WTC11 (cell line): Measurements from ENCODE around the gene CNPY4. TPM values are rescaled to one million over a fixed set of nuclear protein-coding genes. Genes with fewer than 3 reads are reported as not detected.

Experiments
- ATF2 ChIP-seq: sonication (generic); formaldehyde crosslinking; IDR thresholded peaks from 2 replicates; pipeline ENCODE4 v1.8.1; 2022; ENCODE audit warnings: low read depth, missing genetic modification reagents, borderline replicate concordance
- ATF3 ChIP-seq: sonication (generic); formaldehyde crosslinking; conservative IDR thresholded peaks from 2 replicates; pipeline ENCODE4 v1.8.1; 2022; ENCODE audit warnings: mild to moderate bottlenecking, missing genetic modification reagents
- CDX4 ChIP-seq: fragments of 250-450 bp; sonication (Bioruptor Pico); IDR thresholded peaks from 2 replicates; pipeline ENCODE4 v1.9.0; 2021; ENCODE audit warnings: moderate library complexity, mild to moderate bottlenecking, inconsistent platforms, borderline replicate concordance
- E2F5 ChIP-seq: sonication (generic); formaldehyde crosslinking; IDR thresholded peaks from 2 replicates; pipeline ENCODE4 v1.8.1; 2022; ENCODE audit warnings: mild to moderate bottlenecking, moderate library complexity, missing genetic modification reagents
- ETV6 ChIP-seq: sonication (generic); formaldehyde crosslinking; IDR thresholded peaks from 2 replicates; pipeline ENCODE4 v1.8.1; 2022; ENCODE audit warnings: mild to moderate bottlenecking, missing genetic modification reagents
- FOXJ3 ChIP-seq: sonication (generic); formaldehyde crosslinking; IDR thresholded peaks from 2 replicates; pipeline ENCODE4 v1.9.0; 2021; ENCODE audit warnings: missing genetic modification reagents, mild to moderate bottlenecking, borderline replicate concordance
- FOXK1 ChIP-seq: sonication (generic); formaldehyde crosslinking; IDR thresholded peaks from 2 replicates; pipeline ENCODE4 v1.8.0; 2022; ENCODE audit warnings: mild to moderate bottlenecking, moderate library complexity, missing genetic modification reagents
- FOXP1 ChIP-seq: sonication (generic); formaldehyde crosslinking; IDR thresholded peaks from 2 replicates; pipeline ENCODE4 v1.8.0; 2022; ENCODE audit warnings: missing genetic modification reagents, mild to moderate bottlenecking, moderate library complexity, borderline replicate concordance
- JUN ChIP-seq: sonication (generic); formaldehyde crosslinking; IDR thresholded peaks from 2 replicates; pipeline ENCODE4 v1.8.0; 2023; ENCODE audit warnings: mild to moderate bottlenecking, missing genetic modification reagents
- KAT7 ChIP-seq: sonication (generic); formaldehyde crosslinking; IDR thresholded peaks from 2 replicates; pipeline ENCODE4 v1.8.1; 2023; ENCODE audit warnings: missing genetic modification reagents, mild to moderate bottlenecking, borderline replicate concordance
- MLX ChIP-seq: sonication (generic); formaldehyde crosslinking; IDR thresholded peaks from 2 replicates; pipeline ENCODE4 v1.8.1; 2023; ENCODE audit warnings: mild to moderate bottlenecking, missing genetic modification reagents, moderate library complexity
- MYBL2 ChIP-seq: sonication (generic); formaldehyde crosslinking; IDR thresholded peaks from 2 replicates; pipeline ENCODE4 v1.8.1; 2023; ENCODE audit warnings: mild to moderate bottlenecking, moderate library complexity, missing genetic modification reagents
- NFE2L1 ChIP-seq: sonication (generic); formaldehyde crosslinking; IDR thresholded peaks from 2 replicates; pipeline ENCODE4 v1.8.1; 2023; ENCODE audit warnings: missing genetic modification reagents
- NR1H2 ChIP-seq: sonication (generic); formaldehyde crosslinking; IDR thresholded peaks from 2 replicates; pipeline ENCODE4 v1.9.0; 2021; ENCODE audit warnings: mild to moderate bottlenecking, moderate library complexity, missing genetic modification reagents
- NR2C2 ChIP-seq: sonication (generic); formaldehyde crosslinking; IDR thresholded peaks from 2 replicates; pipeline ENCODE4 v1.8.0; 2022; ENCODE audit warnings: mild to moderate bottlenecking, missing genetic modification reagents
- OVOL2 ChIP-seq: fragments of 250-450 bp; sonication (Bioruptor Pico); IDR thresholded peaks from 2 replicates; pipeline ENCODE4 v1.9.0; 2021; ENCODE audit warnings: mild to moderate bottlenecking, borderline replicate concordance
- PRDM15 ChIP-seq: sonication (generic); formaldehyde crosslinking; IDR thresholded peaks from 2 replicates; pipeline ENCODE4 v1.8.0; 2022; ENCODE audit warnings: missing genetic modification reagents
- PRRX2 ChIP-seq: fragments of 250-450 bp; sonication (Bioruptor Pico); IDR thresholded peaks from 2 replicates; pipeline ENCODE4 v1.8.0; 2021; ENCODE audit warnings: mild to moderate bottlenecking
- SMAD3 ChIP-seq: sonication (generic); formaldehyde crosslinking; IDR thresholded peaks from 2 replicates; pipeline ENCODE4 v1.8.0; 2022; ENCODE audit warnings: missing genetic modification reagents, mild to moderate bottlenecking, borderline replicate concordance
- SMAD4 ChIP-seq: sonication (generic); formaldehyde crosslinking; IDR thresholded peaks from 2 replicates; pipeline ENCODE4 v1.8.0; 2022; ENCODE audit warnings: mild to moderate bottlenecking, missing genetic modification reagents
- SP1 ChIP-seq: sonication (generic); formaldehyde crosslinking; conservative IDR thresholded peaks from 2 replicates; pipeline ENCODE4 v1.8.1; 2022; ENCODE audit warnings: missing genetic modification reagents
- TCF7 ChIP-seq: sonication (generic); formaldehyde crosslinking; IDR thresholded peaks from 2 replicates; pipeline ENCODE4 v1.8.0; 2022; ENCODE audit warnings: mild to moderate bottlenecking, low read depth, missing genetic modification reagents, moderate library complexity
- TP53 ChIP-seq: sonication (generic); formaldehyde crosslinking; IDR thresholded peaks from 2 replicates; pipeline ENCODE4 v1.8.1; 2023; ENCODE audit warnings: mild to moderate bottlenecking, missing genetic modification reagents
- USF2 ChIP-seq: sonication (generic); formaldehyde crosslinking; IDR thresholded peaks from 2 replicates; pipeline ENCODE4 v1.8.1; 2023; ENCODE audit warnings: mild to moderate bottlenecking, missing genetic modification reagents, moderate library complexity
- ZBTB21 ChIP-seq: sonication (generic); formaldehyde crosslinking; IDR thresholded peaks from 2 replicates; pipeline ENCODE4 v1.8.1; 2023; ENCODE audit warnings: mild to moderate bottlenecking, missing genetic modification reagents, borderline replicate concordance
- ZNF219 ChIP-seq: sonication (generic); formaldehyde crosslinking; IDR thresholded peaks from 2 replicates; pipeline ENCODE4 v1.8.0; 2023; ENCODE audit warnings: missing genetic modification reagents, mild to moderate bottlenecking, borderline replicate concordance
- ZNF396 ChIP-seq: fragments of 250-450 bp; sonication (Bioruptor Pico); IDR thresholded peaks from 2 replicates; pipeline ENCODE4 v1.8.0; 2021; ENCODE audit warnings: mild to moderate bottlenecking, moderate library complexity, borderline replicate concordance
- ZNF416 ChIP-seq: fragments of 250-450 bp; sonication (Bioruptor Pico); IDR thresholded peaks from 2 replicates; pipeline ENCODE4 v1.9.0; 2021; ENCODE audit warnings: mild to moderate bottlenecking, inconsistent platforms
- ZNF671 ChIP-seq: fragments of 250-450 bp; sonication (Bioruptor Pico); IDR thresholded peaks from 2 replicates; pipeline ENCODE4 v1.8.0; 2021; ENCODE audit warnings: mild to moderate bottlenecking
- ZSCAN18 ChIP-seq: fragments of 250-450 bp; sonication (Bioruptor Pico); IDR thresholded peaks from 2 replicates; pipeline ENCODE4 v2.1.2; 2022; ENCODE audit warnings: mild to moderate bottlenecking, moderate library complexity
- total RNA-seq: library from RNA; stranded (reverse); gene quantifications from 3 replicates; pipeline ENCODE4 v1.2.3, GENCODE V29; 2021

The CNPY4 gene
- total RNA-seq, 1 experiment from 2014 or later = 15.1 TPM

GRCh38 chr7:100158229-100159098 lies 39.0 kb downstream of the CNPY4 start, which contains the start of gene TRAPPC14 (continued):
- TF ChIP-seq SMAD4 (CRISPR knock-in tag) = no peak
- no peak for TF ChIP-seq ZNF671 (CRISPR knock-in tag)
- TF ChIP-seq NR1H2 = no peak
- no peak for TF ChIP-seq FOXJ3 (CRISPR knock-in tag)
- no peak for TF ChIP-seq KAT7
- TF ChIP-seq ZNF416 (CRISPR knock-in tag) = no peak
- TF ChIP-seq NFE2L1 (CRISPR knock-in tag) = no peak
- TF ChIP-seq JUN = peak; percentile 43; the same call in 1 of the 2 replicates
- no peak for TF ChIP-seq OVOL2 (CRISPR knock-in tag)
- TF ChIP-seq ATF2 (CRISPR knock-in tag) = no peak
- no peak for TF ChIP-seq ZNF396 (CRISPR knock-in tag)
- TF ChIP-seq TP53 (CRISPR knock-in tag) = no peak
- TF ChIP-seq SMAD3 = no peak
- no peak for TF ChIP-seq ZBTB21 (CRISPR knock-in tag)
- no peak for TF ChIP-seq USF2
- TF ChIP-seq E2F5 (CRISPR knock-in tag) = no peak
- TF ChIP-seq MYBL2 (CRISPR knock-in tag) = 0 out of 2 replicates have a peak, but pooled peaks have one; percentile 42
- no peak for TF ChIP-seq CDX4
- no peak for TF ChIP-seq PRRX2 (CRISPR knock-in tag)
- no peak for TF ChIP-seq ATF3
- peak; percentile 96 for TF ChIP-seq SP1 (CRISPR knock-in tag)
- TF ChIP-seq ZNF219 (CRISPR knock-in tag) = no peak
- TF ChIP-seq NR2C2 = no peak
- no peak for TF ChIP-seq TCF7
- peak; percentile 58; the same call in 1 of the 2 replicates for TF ChIP-seq FOXP1 (CRISPR knock-in tag)
- 0 out of 2 replicates have a peak, but pooled peaks have one; percentile 14 for TF ChIP-seq ETV6 (CRISPR knock-in tag)
- TF ChIP-seq FOXK1 (CRISPR knock-in tag) = 0 out of 2 replicates have a peak, but pooled peaks have one; percentile 51
- no peak for TF ChIP-seq ZSCAN18 (CRISPR knock-in tag)
- 0 out of 2 replicates have a peak, but pooled peaks have one; percentile 28 for TF ChIP-seq MLX
- TF ChIP-seq PRDM15 (CRISPR knock-in tag) = no peak
